Panc1 (cell line): Measurements from ENCODE around the gene MNX1. TPM values are rescaled to one million over a fixed set of nuclear protein-coding genes. Genes with fewer than 3 reads are reported as not detected.

Experiments used
- ATAC-seq: fragments of 200-7000 bp; cut with Tn5 transposase; 2 replicates; pipeline ENCODE4 v1.9.1; 2020; ENCODE audit warnings: mild to moderate bottlenecking, moderate library complexity
- BruUV-seq: library from RNA; stranded (reverse); fragments of 400-500 nt; replicated peaks from 2 replicates; lab custom pipeline; 2021; lab: Mats Ljungman, UMichigan
- CTCF ChIA-PET: fragments of 300-600 bp; sonication (Branson Sonifier 250); formaldehyde crosslinking; loops from one replicate; lab custom pipeline; 2022; ENCODE audit warnings: antibody characterized with exemption; lab: Charles Lee
- POLR2A ChIA-PET: fragments of 300-600 bp; sonication (Branson Sonifier 250); formaldehyde crosslinking; loops from one replicate; lab custom pipeline; 2022; ENCODE audit warnings: antibody characterized with exemption; lab: Charles Lee
- DNase-seq: peaks from one replicate; pipeline ENCODE4 v3.0.0-alpha.2; 2010; ENCODE audit warnings: low read depth, low spot score
- H3K27ac ChIP-seq: 2 replicates; pipeline ENCODE4 v1.5.1; 2011; ENCODE audit warnings: mild to moderate bottlenecking, low read length, inconsistent platforms
- H3K27me3 ChIP-seq: fragments of 200-500 bp; sonication (Bioruptor generic); 2 replicates; pipeline ENCODE4 v1.6.0; 2014; ENCODE audit warnings: low read length, inconsistent platforms; ENCODE audit not compliant: control insufficient read depth, insufficient read depth
- H3K36me3 ChIP-seq: fragments of 200-500 bp; sonication (Bioruptor generic); 2 replicates; pipeline ENCODE4 v1.5.1; 2014; ENCODE audit warnings: inconsistent platforms, mild to moderate bottlenecking, low read length, moderate library complexity; ENCODE audit not compliant: control insufficient read depth, insufficient read depth
- H3K4me1 ChIP-seq: 2 replicates; pipeline ENCODE4 v1.5.1; 2011; ENCODE audit warnings: inconsistent platforms, mild to moderate bottlenecking, low read length, moderate library complexity; ENCODE audit not compliant: control insufficient read depth, insufficient read depth
- H3K4me3 ChIP-seq, 2 experiments: 2 replicates each; pipeline ENCODE4 v1.5.1; 2011 to 2012; ENCODE audit warnings: low read depth in 2 of 2, low read length in 2 of 2, mild to moderate bottlenecking in 2 of 2, inconsistent platforms in 1 of 2, moderate library complexity in 1 of 2
- H3K9me3 ChIP-seq: fragments of 200-500 bp; sonication (Bioruptor generic); 2 replicates; pipeline ENCODE4 v1.5.1; 2014; ENCODE audit warnings: low read depth, mild to moderate bottlenecking, inconsistent platforms, low read length, moderate library complexity; ENCODE audit not compliant: control insufficient read depth, insufficient read depth
- CTCF ChIP-seq: fragments of 450-650 bp; IDR thresholded peaks from 2 replicates; pipeline ENCODE4 v1.5.1; 2017; ENCODE audit warnings: mild to moderate bottlenecking
- POLR2AphosphoS5 ChIP-seq: IDR thresholded peaks from 2 replicates; pipeline ENCODE4 v1.6.1; 2012; ENCODE audit warnings: mild to moderate bottlenecking, low read depth, low read length, moderate library complexity
- REST ChIP-seq, 2 experiments: IDR thresholded peaks; 2 replicates each; pipeline ENCODE4 v1.6.1; 2011 to 2012; ENCODE audit warnings: low read depth in 2 of 2, control low read depth in 1 of 2, low read length in 1 of 2, mild to moderate bottlenecking in 1 of 2, moderate library complexity in 1 of 2; ENCODE audit not compliant: insufficient read depth in 1 of 2
- SIN3A ChIP-seq: IDR thresholded peaks from 2 replicates; pipeline ENCODE4 v1.6.1; 2012; ENCODE audit warnings: low read depth, mild to moderate bottlenecking, low read length, moderate library complexity, borderline replicate concordance; ENCODE audit not compliant: insufficient read depth
- TCF7L2 ChIP-seq: IDR thresholded peaks from 2 replicates; pipeline ENCODE4 v1.6.1; 2011; ENCODE audit warnings: mild to moderate bottlenecking, low read depth, low read length, inconsistent platforms
- in situ Hi-C: cut with HindIII; loops from 2 replicates; pipeline ENCODE4 v1.10.0; 2016; ENCODE audit warnings: low sequenced_read_pairs, low pct_unique_long_range_greater_than_20kb
- intact Hi-C: fragments of 100-400 bp; cut with micrococcal nuclease; formaldehyde crosslinking; loops from one replicate; pipeline ENCODE4 v1.10.0; 2022; ENCODE audit not compliant: unreplicated experiment
- total RNA-seq: library from RNA; stranded (reverse); gene quantifications from one replicate; pipeline ENCODE4 v1.2.1, GENCODE V29; 2021; ENCODE audit not compliant: unreplicated experiment

MNX1 gene
- total RNA-seq, 1 experiment from 2014 or later = 3.6 TPM

GRCh38 chr7:157044147-157044687 lies 33.8 kb upstream of the MNX1 start:
- intact Hi-C loops (no loop called here), in situ Hi-C loops (no loop called here)
- no peaks in the 10 kb centered on the region for H3K36me3 ChIP-seq
- DNase-seq (no peak), ATAC-seq (no peak)
- H3K27ac ChIP-seq = no peak overlapping the region
- BruUV-seq = no TSS peak
- TF ChIP-seq REST (IDR thresholded peaks at IDR 0.05; ENCODE audit: insufficient read depth in 1 of 2, low read depth in 2 of 2, low read length in 1 of 2) (no peak), CTCF (no peak), TCF7L2 (no peak)
- H3K4me1 ChIP-seq = peaks cover 7% of the 10 kb centered on the region
- CTCF ChIA-PET = no interaction called here
- POLR2A ChIA-PET = no interaction called here
- no peaks in the 10 kb centered on the region for H3K27me3 ChIP-seq
- H3K9me3 ChIP-seq = no peaks in the 10 kb centered on the region
- H3K4me3 ChIP-seq = no peak overlapping the region

GRCh38 chr7:157043745-157044144 lies 33.3 kb upstream of the MNX1 start:
- no peaks in the 10 kb centered on the region for H3K27me3 ChIP-seq
- intact Hi-C loops = no loop called here
- no peak for ATAC-seq

More at GRCh38 chr7:157043745-157044144, 33.3 kb upstream of the MNX1 start:
- DNase-seq = no peak
- H3K9me3 ChIP-seq = no peaks in the 10 kb centered on the region
- ChIA-PET POLR2A (no interaction called here), CTCF (no interaction called here)
- in situ Hi-C loops = no loop called here
- TF ChIP-seq CTCF = no peak
- TF ChIP-seq POLR2AphosphoS5 = no peak
- TF ChIP-seq SIN3A = no peak
- TF ChIP-seq TCF7L2 = no peak
- H3K36me3 ChIP-seq = no peaks in the 10 kb centered on the region
- H3K27ac ChIP-seq = no peak overlapping the region
- no TSS peak for BruUV-seq
- H3K4me3 ChIP-seq = no peak overlapping the region
- H3K4me1 ChIP-seq = peaks cover 3% of the 10 kb centered on the region
